Uterus (tissue), 4 donors: ENCODE results near the gene RMDN3. TPM values are rescaled to one million over a fixed set of nuclear protein-coding genes. Genes with fewer than 3 reads are reported as not detected.
A peak's percentile ranks its signal among the peaks of the same experiment; 100 is the strongest.

Source experiments
- DNase-seq, 2 donors: peaks; one replicate each; pipeline ENCODE4 v3.0.0-alpha.2; 2019 to 2020
- H3K27ac ChIP-seq, 2 donors: fragments of 200-600 bp; sonication (generic); 1 replicate in 1 of 2; 2 replicates in 1 of 2; pipeline ENCODE4 v1.5.1; 2016 to 2018
- H3K27me3 ChIP-seq, 2 donors: fragments of 200-600 bp; sonication (generic); one replicate each; pipeline ENCODE4 v1.5.1; 2018 to 2019; ENCODE audit warnings: control low read depth in 1 of 2
- H3K36me3 ChIP-seq, 2 donors: fragments of 200-600 bp; sonication (generic); one replicate each; pipeline ENCODE4 v1.5.1; 2019; ENCODE audit warnings: control low read depth in 1 of 2
- H3K4me1 ChIP-seq, 2 donors: fragments of 200-600 bp; sonication (generic); one replicate each; pipeline ENCODE4 v1.5.1; 2018 to 2019; ENCODE audit warnings: control low read depth in 1 of 2
- H3K4me3 ChIP-seq, 2 donors: fragments of 200-600 bp; sonication (generic); 1 replicate in 1 of 2; 2 replicates in 1 of 2; pipeline ENCODE4 v1.5.1; 2018 to 2019; ENCODE audit warnings: mild to moderate bottlenecking in 1 of 2
- H3K9me3 ChIP-seq, 2 donors: fragments of 200-600 bp; sonication (generic); one replicate each; pipeline ENCODE4 v1.5.1; 2019; ENCODE audit warnings: control low read depth in 1 of 2
- POLR2A ChIP-seq, 2 donors: fragments of 450-650 bp; IDR thresholded peaks; one replicate each; pipeline ENCODE4 v1.6.1; 2016; ENCODE audit warnings: antibody characterized with exemption in 2 of 2, mild to moderate bottlenecking in 1 of 2, moderate library complexity in 1 of 2
- intact Hi-C: fragments of 100-400 bp; cut with DNase I; formaldehyde crosslinking; loops from one replicate; pipeline ENCODE4 v1.15.1; 2023; ENCODE audit warnings: low total_unique reads
- total RNA-seq, 4 donors: library from RNA; depleted of rRNA in 3 of 4; stranded (reverse); fragments of >200 nt in 3 of 4; gene quantifications; one replicate each; pipeline versions ENCODE4 v1.1.0 to v1.2.4, GENCODE V29; 2014 to 2023
- TF ChIP-seq, protein P1 (sequence below), 4 experiments: fragments of 200-600 bp in 2 of 4; fragments of 450-650 bp in 2 of 4; sonication (generic) in 2 of 4; IDR thresholded peaks; one replicate each; pipeline ENCODE4 v1.5.1; 2016 to 2019; ENCODE audit warnings: antibody characterized with exemption in 4 of 4, mild to moderate bottlenecking in 2 of 4, moderate library complexity in 1 of 4
- donor health status: DM: yes; HTN: yes; CAD: no.

RMDN3 gene, protein sequence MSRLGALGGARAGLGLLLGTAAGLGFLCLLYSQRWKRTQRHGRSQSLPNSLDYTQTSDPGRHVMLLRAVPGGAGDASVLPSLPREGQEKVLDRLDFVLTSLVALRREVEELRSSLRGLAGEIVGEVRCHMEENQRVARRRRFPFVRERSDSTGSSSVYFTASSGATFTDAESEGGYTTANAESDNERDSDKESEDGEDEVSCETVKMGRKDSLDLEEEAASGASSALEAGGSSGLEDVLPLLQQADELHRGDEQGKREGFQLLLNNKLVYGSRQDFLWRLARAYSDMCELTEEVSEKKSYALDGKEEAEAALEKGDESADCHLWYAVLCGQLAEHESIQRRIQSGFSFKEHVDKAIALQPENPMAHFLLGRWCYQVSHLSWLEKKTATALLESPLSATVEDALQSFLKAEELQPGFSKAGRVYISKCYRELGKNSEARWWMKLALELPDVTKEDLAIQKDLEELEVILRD
- total RNA-seq: 10 to 100 TPM in 2 of 4 donors, 1 to 10 TPM in 2; 6.4 to 27.0 (median 16.1) TPM

DNA sequence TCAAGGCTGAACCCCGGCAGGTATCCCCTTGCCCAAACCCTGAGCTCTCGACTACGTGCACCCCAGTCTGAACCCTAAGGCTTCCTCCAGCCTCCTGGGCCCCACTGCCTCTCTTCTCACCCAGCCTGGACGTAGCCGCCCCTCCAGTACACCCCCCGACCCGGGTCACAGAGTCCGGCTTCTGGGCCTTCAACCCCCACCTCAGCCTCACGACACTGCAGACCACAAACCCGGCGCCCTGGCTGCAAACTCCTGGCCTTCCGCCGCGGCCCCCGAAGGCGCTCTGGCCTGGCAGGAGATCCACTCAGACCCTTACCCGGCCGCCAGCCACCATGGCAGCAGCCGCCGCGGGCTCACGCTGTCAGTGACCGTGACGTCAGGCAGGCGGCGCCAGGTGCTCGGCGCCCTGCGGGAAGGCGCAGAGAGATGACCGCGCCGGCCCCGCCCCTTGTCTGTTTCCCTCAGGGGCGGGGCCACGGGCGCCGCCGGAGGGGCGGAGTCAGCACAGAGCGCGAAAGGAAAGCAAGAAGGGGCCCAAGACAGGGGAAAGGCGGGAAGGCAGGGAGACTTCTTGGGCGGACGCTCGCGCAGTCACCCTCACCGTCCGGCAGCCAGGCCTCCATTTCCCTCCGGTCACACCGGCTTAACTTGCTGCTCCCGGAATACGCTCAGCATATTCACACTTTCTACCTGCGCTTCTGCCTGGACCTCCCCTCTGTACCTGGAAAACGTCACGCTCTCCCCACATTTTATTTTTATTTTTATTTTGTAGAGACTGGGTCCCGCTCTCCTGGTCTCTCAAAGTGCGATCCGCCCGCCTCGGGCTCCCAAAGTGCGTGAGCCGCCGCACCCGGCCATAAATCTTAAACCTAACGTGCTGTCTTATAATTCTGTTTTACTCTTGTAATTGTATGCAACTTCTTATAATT, at the start of gene RMDN3:
Gene RMDN3, minus strand, starts transcription at position 372 of the 929 bp plus-strand sequence. CDS start 471 bp downstream, outside the sequence.
- Histone ChIP-seq H3K4me1 (no peaks in the 10 kb centered on the region), H3K27ac (peak within 1 kb of the TSS; percentile 81 to 85), H3K27me3 (no peaks in the 10 kb centered on the region), H3K9me3 (no peaks in the 10 kb centered on the region), H3K4me3 (peak within 1 kb of the TSS; percentile 74 to 96), H3K36me3 (no peaks in the 10 kb centered on the region)
- TF ChIP-seq, protein P1, sequence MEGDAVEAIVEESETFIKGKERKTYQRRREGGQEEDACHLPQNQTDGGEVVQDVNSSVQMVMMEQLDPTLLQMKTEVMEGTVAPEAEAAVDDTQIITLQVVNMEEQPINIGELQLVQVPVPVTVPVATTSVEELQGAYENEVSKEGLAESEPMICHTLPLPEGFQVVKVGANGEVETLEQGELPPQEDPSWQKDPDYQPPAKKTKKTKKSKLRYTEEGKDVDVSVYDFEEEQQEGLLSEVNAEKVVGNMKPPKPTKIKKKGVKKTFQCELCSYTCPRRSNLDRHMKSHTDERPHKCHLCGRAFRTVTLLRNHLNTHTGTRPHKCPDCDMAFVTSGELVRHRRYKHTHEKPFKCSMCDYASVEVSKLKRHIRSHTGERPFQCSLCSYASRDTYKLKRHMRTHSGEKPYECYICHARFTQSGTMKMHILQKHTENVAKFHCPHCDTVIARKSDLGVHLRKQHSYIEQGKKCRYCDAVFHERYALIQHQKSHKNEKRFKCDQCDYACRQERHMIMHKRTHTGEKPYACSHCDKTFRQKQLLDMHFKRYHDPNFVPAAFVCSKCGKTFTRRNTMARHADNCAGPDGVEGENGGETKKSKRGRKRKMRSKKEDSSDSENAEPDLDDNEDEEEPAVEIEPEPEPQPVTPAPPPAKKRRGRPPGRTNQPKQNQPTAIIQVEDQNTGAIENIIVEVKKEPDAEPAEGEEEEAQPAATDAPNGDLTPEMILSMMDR (IDR thresholded peaks at IDR 0.05): peak in 3 of 4 experiments; percentile 22 to 64 (median 35)
- TF ChIP-seq POLR2A (IDR thresholded peaks at IDR 0.05): peak; percentile 60 to 71
- peak; percentile 91 to 95 for DNase-seq
- intact Hi-C loops: no loop called here

DNA sequence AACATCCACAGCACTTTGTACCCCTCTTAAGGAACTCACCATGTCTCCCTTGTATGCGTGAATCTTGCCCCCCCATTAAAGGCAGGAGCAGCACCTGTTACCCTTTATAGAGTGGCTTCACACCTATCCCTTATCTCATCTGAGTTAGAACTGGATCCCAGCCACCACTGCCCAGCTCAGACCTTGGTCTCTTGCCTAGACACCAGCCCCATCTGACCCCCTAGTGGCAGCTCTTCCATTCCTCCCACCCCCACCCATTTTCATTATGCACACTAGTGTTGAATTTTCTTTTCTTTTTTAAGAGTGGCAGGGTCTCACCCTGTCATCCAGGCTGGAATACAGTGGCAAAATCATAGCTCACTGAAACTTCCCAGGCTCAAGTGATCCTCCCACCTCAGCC, 48.6 kb upstream of the RMDN3 start:
- TF ChIP-seq POLR2A (IDR thresholded peaks at IDR 0.05): no peak
- TF ChIP-seq, protein P1 (IDR thresholded peaks at IDR 0.05): no peak
- H3K4me3 ChIP-seq: no peak overlapping the region
- H3K36me3 ChIP-seq: no peaks in the 10 kb centered on the region
- peaks cover 0 to 11% of the 10 kb centered on the region in 2 donors for H3K4me1 ChIP-seq
- intact Hi-C loops: no loop called here
- H3K9me3 ChIP-seq: no peaks in the 10 kb centered on the region
- no peak overlapping the region for H3K27ac ChIP-seq
- H3K27me3 ChIP-seq: no peaks in the 10 kb centered on the region
- DNase-seq: no peak

DNA sequence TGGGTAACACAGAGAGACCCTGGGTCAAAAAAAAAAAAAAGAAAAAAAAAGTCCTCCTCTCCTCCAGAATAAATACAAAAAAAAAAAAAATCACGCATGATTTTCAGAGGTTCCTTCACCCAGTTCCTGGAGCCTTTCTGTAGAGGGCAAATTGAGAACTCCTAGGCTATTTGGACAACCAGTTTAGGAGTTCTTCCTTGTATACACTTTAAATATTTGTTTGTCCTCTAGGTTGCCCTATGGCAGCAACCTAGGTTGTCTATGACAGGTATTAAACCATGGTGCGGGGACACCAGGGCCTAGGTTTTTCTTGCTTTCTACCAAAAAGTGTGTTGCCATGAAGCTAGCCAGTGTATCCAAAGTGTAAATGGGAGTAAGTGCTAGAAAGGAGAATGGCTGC, 48.0 kb upstream of the RMDN3 start:
- Histone ChIP-seq H3K4me1 (peaks cover 0 to 7% of the 10 kb centered on the region in 2 donors), H3K27me3 (no peaks in the 10 kb centered on the region), H3K4me3 (no peak overlapping the region), H3K27ac (no peak overlapping the region), H3K36me3 (no peaks in the 10 kb centered on the region), H3K9me3 (no peaks in the 10 kb centered on the region)
- TF ChIP-seq, protein P1 (IDR thresholded peaks at IDR 0.05): no peak
- no peak for TF ChIP-seq POLR2A (IDR thresholded peaks at IDR 0.05)
- intact Hi-C loops: no loop called here
- no peak for DNase-seq

DNA sequence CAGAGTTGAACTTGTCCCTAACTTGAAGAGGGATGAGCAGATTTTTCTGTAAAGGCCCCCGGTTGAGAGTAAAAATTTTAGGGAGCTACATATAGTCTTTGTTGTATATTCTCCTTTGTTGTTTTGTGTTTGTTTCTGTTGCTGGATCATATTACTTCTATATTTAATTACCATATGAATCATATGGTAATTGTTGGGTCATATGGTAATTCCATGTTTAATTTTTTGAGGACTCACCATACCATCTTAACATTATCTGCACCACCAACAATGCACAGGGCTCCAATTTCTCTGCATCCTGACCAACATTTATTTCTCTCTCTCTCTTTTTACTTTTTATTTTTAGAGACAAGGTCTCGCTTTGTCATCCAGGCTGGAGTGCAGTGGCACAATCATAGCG, 44.5 kb upstream of the RMDN3 start:
- H3K4me1 ChIP-seq: no peaks in the 10 kb centered on the region
- intact Hi-C loops: no loop called here

More for the DNA sequence above, 44.5 kb upstream of the RMDN3 start:
- Histone ChIP-seq H3K36me3 (no peaks in the 10 kb centered on the region), H3K27me3 (no peaks in the 10 kb centered on the region), H3K9me3 (no peaks in the 10 kb centered on the region), H3K4me3 (no peak overlapping the region), H3K27ac (no peak overlapping the region)
- no peak for DNase-seq
- TF ChIP-seq, protein P1 (IDR thresholded peaks at IDR 0.05): no peak
- TF ChIP-seq POLR2A (IDR thresholded peaks at IDR 0.05): no peak
